DND-41 (cell line): Measurements from ENCODE around the gene PHIP.
"Not testable (repeated sequence)": the region's sequence is repeated elsewhere in the genome, so short reads cannot be mapped to it uniquely, and the experiment has no call there.

Source experiments
- ATAC-seq: fragments of 200-7000 bp; cut with Tn5 transposase; 3 replicates; pipeline ENCODE4 v1.9.1; 2021; ENCODE audit warnings: low read depth; ENCODE audit not compliant: insufficient read depth
- DNase-seq: peaks from one replicate; pipeline ENCODE4 v3.0.0-alpha.2; 2020
- H2AFZ ChIP-seq: 2 replicates; pipeline ENCODE4 v1.6.0; 2012; ENCODE audit warnings: low read depth, low read length
- H3K27ac ChIP-seq: 2 replicates; pipeline ENCODE4 v1.5.1; 2012; ENCODE audit warnings: low read length, inconsistent platforms
- H3K27me3 ChIP-seq: fragments of 200-600 bp; sonication (generic); 2 replicates; pipeline ENCODE4 v1.6.0; 2012; ENCODE audit warnings: low read length, mild to moderate bottlenecking, inconsistent platforms; ENCODE audit not compliant: insufficient read depth, poor library complexity
- H3K36me3 ChIP-seq: 2 replicates; pipeline ENCODE4 v1.5.1; 2012; ENCODE audit warnings: low read length, inconsistent platforms; ENCODE audit not compliant: insufficient read depth
- H3K4me1 ChIP-seq: 2 replicates; pipeline ENCODE4 v1.5.1; 2012; ENCODE audit warnings: mild to moderate bottlenecking, low read length; ENCODE audit not compliant: insufficient read depth
- H3K4me2 ChIP-seq: 2 replicates; pipeline ENCODE4 v1.6.0; 2012; ENCODE audit warnings: mild to moderate bottlenecking, moderate library complexity, low read length, inconsistent platforms; ENCODE audit not compliant: insufficient read depth
- H3K4me3 ChIP-seq, 2 experiments: fragments of 200-600 bp in 1 of 2; shearing (Covaris generic) in 1 of 2; 2 replicates each; pipeline ENCODE4 v1.5.1; 2012 to 2016; ENCODE audit warnings: inconsistent platforms in 2 of 2, low read length in 2 of 2, mild to moderate bottlenecking in 2 of 2, low read depth in 1 of 2, moderate library complexity in 1 of 2
- H3K79me2 ChIP-seq: 2 replicates; pipeline ENCODE4 v1.6.0; 2012; ENCODE audit warnings: low read length, inconsistent platforms; ENCODE audit not compliant: insufficient read depth
- H3K9ac ChIP-seq: 2 replicates; pipeline ENCODE4 v1.6.0; 2012; ENCODE audit warnings: low read depth, mild to moderate bottlenecking, inconsistent platforms, low read length, moderate library complexity
- H3K9me3 ChIP-seq: 2 replicates; pipeline ENCODE4 v1.5.1; 2012; ENCODE audit warnings: low read length, moderate library complexity, mild to moderate bottlenecking, inconsistent platforms; ENCODE audit not compliant: insufficient read depth, severe bottlenecking
- H4K20me1 ChIP-seq: 2 replicates; pipeline ENCODE4 v1.6.0; 2012; ENCODE audit warnings: low read length; ENCODE audit not compliant: insufficient read depth
- CTCF ChIP-seq: IDR thresholded peaks from 2 replicates; pipeline ENCODE4 v1.5.1; 2012; ENCODE audit warnings: borderline replicate concordance, low read length, moderate library complexity, mild to moderate bottlenecking; ENCODE audit not compliant: poor library complexity, severe bottlenecking; ENCODE audit errors: extremely low read depth
- EZH2 ChIP-seq: IDR thresholded peaks from 3 replicates; pipeline ENCODE4 v1.6.1; 2012; ENCODE audit warnings: borderline replicate concordance, low read depth, mild to moderate bottlenecking, moderate library complexity, low read length, inconsistent platforms; ENCODE audit not compliant: severe bottlenecking

Gene PHIP

GRCh38 chr6:79101164-79101563 is 23.1 kb upstream of the PHIP start:
- DNase-seq, result no peak
- no peak overlapping the region for H2AFZ ChIP-seq
- ATAC-seq, result no peak
- H3K27me3 ChIP-seq, result no peaks in the 10 kb centered on the region
- no peak overlapping the region for H3K27ac ChIP-seq
- H3K4me3 ChIP-seq, result no peak overlapping the region
- H3K4me2 ChIP-seq, result no peak overlapping the region
- H3K36me3 ChIP-seq, result no peaks in the 10 kb centered on the region
- TF ChIP-seq CTCF, result no peak
- TF ChIP-seq EZH2, result no peak
- H3K9ac ChIP-seq, result no peak overlapping the region
- no peaks in the 10 kb centered on the region for H4K20me1 ChIP-seq
- H3K9me3 ChIP-seq, result no peaks in the 10 kb centered on the region
- H3K79me2 ChIP-seq, result no peaks in the 10 kb centered on the region
- H3K4me1 ChIP-seq, result no peaks in the 10 kb centered on the region

DNA sequence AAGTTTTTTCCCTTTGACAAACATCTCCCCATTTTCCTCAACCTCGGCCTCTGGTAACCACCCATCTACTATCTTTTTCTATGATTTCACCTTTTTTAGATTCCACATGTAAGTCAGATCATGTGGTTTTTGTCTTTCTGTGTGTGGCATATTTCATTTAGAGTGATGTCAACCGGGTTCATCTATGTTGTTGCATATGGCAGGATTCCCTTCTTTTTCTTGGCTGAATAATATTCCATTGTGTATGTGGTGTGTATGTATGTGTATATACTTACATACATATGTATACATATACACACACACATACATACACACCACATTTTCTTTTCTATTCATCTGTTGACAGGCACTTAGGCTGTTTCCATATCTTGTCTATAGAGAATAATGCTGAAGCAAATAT is 22.2 kb upstream of the PHIP start:
- no peaks in the 10 kb centered on the region for H4K20me1 ChIP-seq
- H3K9me3 ChIP-seq, result no peaks in the 10 kb centered on the region
- H3K79me2 ChIP-seq, result no peaks in the 10 kb centered on the region
- TF ChIP-seq EZH2 (no peak), CTCF (no peak)
- H3K27me3 ChIP-seq, result no peaks in the 10 kb centered on the region
- H3K4me1 ChIP-seq, result no peaks in the 10 kb centered on the region
- DNase-seq (no peak), ATAC-seq (no peak)
- H3K36me3 ChIP-seq, result no peaks in the 10 kb centered on the region
- no peak overlapping the region for H3K4me2 ChIP-seq
- H3K27ac ChIP-seq, result no peak overlapping the region
- no peak overlapping the region for H2AFZ ChIP-seq
- no peak overlapping the region for H3K4me3 ChIP-seq
- H3K9ac ChIP-seq, result no peak overlapping the region

DNA sequence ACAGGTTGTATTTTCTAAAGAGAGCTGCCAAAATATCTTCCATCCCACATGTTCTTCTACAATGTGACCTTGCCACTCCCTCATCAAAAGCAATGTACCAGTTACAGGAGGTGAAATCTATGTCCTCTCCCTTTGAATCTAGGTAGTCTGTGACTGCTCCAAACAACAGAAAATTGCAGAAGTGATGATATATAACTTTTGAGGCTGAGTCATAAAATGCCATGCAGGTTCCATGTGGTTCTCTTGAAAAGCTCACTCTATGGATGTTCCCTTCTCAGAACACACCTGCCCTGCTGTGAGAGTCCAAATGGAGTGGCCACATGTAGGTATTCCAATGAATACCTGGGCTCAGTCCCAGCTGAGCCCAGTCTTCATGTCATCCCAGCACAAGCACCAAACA is 16.9 kb upstream of the PHIP start:
- no peaks in the 10 kb centered on the region for H3K9me3 ChIP-seq
- no peaks in the 10 kb centered on the region for H3K79me2 ChIP-seq
- DNase-seq, result no peak
- no peak overlapping the region for H3K4me3 ChIP-seq
- H3K36me3 ChIP-seq, result no peaks in the 10 kb centered on the region
- H2AFZ ChIP-seq, result no peak overlapping the region
- no peaks in the 10 kb centered on the region for H4K20me1 ChIP-seq
- H3K4me2 ChIP-seq, result no peak overlapping the region
- TF ChIP-seq EZH2, result no peak
- TF ChIP-seq CTCF, result no peak
- no peak for ATAC-seq
- H3K27me3 ChIP-seq, result no peaks in the 10 kb centered on the region
- no peak overlapping the region for H3K9ac ChIP-seq
- no peak overlapping the region for H3K27ac ChIP-seq
- H3K4me1 ChIP-seq, result no peaks in the 10 kb centered on the region

- not testable (repeated sequence) for DNase-seq, H3K4me3 ChIP-seq, H3K36me3 ChIP-seq, H3K4me1 ChIP-seq, H2AFZ ChIP-seq, H3K79me2 ChIP-seq, H3K4me2 ChIP-seq, H4K20me1 ChIP-seq, ATAC-seq, H3K9ac ChIP-seq, H3K27ac ChIP-seq, H3K27me3 ChIP-seq, H3K9me3 ChIP-seq
Observed at GRCh38 chr6:79091801-79092200, 13.7 kb upstream of the PHIP start.
